ENCODE measurements around the gene MPPED2.

DNA sequence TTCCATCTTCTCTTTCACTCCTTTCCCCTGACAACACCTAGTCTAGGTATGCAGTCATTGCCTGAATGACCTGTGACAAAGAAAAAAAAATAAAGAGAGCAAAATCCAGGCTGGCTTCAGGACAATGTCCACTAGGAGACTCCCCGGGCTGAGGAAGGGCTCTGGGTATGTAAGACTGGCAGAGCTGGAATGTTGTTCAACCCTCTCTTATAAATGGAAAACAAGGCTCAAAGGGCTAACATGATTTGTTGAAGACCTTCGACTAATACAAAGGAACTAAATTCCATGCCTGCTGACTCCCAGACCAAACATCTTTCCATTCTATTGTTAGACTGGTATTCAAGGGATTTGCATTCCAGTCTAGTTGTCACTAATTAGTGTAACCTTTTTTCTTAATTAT is 141.1 kb downstream of the MPPED2 start:
- no peak for TF ChIP-seq CTCF (optimal IDR thresholded peaks at IDR 0.05 in 1 of 3, IDR thresholded peaks at IDR 0.05 in 1 of 3, conservative IDR thresholded peaks at IDR 0.05 in 1 of 3; ENCODE audit: extremely low read depth in 1 of 3, insufficient read depth in 2 of 3, low read length in 3 of 3)
- TF ChIP-seq EZH2 (IDR thresholded peaks at IDR 0.05; ENCODE audit: low read length) = no peak

Measured in keratinocyte (primary cell).